Adrenal gland (tissue), 12 donors: ENCODE results near the gene PDLIM5. TPM values are rescaled to one million over a fixed set of nuclear protein-coding genes. Genes with fewer than 3 reads are reported as not detected.
A peak's percentile ranks its signal among the peaks of the same experiment; 100 is the strongest.

Experiments used
- DNase-seq, 7 donors: peaks; one replicate each; pipeline ENCODE4 v3.0.0-alpha.2; 2019 to 2020
- H3K27ac ChIP-seq, 5 donors: fragments of 200-600 bp; sonication (generic) in 4 of 5; 1 replicate in 3 of 5; 2 replicates in 2 of 5; pipeline versions ENCODE4 v1.5.1 to v1.8.0; 2016 to 2020; ENCODE audit warnings: mild to moderate bottlenecking in 1 of 5
- H3K27me3 ChIP-seq: fragments of 200-600 bp; 2 replicates; pipeline ENCODE4 v1.8.0; 2021
- H3K36me3 ChIP-seq, 2 donors: fragments of 200-600 bp; replicated peaks in 1 of 2; 1 replicate in 1 of 2; 2 replicates in 1 of 2; pipeline versions ENCODE4 v1.5.1 to v1.8.0; 2018 to 2022
- H3K4me1 ChIP-seq, 2 donors: fragments of 200-600 bp; replicated peaks in 1 of 2; 1 replicate in 1 of 2; 2 replicates in 1 of 2; pipeline versions ENCODE4 v1.5.1 to v1.8.0; 2018 to 2021
- H3K4me3 ChIP-seq, 4 donors: fragments of 200-600 bp; sonication (generic) in 3 of 4; one replicate each; pipeline ENCODE4 v1.5.1; 2016 to 2018
- H3K9me3 ChIP-seq, 3 donors: fragments of 200-600 bp; sonication (generic) in 1 of 3; replicated peaks in 1 of 3; 1 replicate in 2 of 3; 2 replicates in 1 of 3; pipeline versions ENCODE4 v1.5.1 to v1.8.0; 2016 to 2021
- POLR2A ChIP-seq, 2 donors: fragments of 450-650 bp; IDR thresholded peaks; one replicate each; pipeline ENCODE4 v1.6.1; 2017; ENCODE audit warnings: antibody characterized with exemption in 2 of 2, mild to moderate bottlenecking in 2 of 2, moderate library complexity in 1 of 2
- WGBS, 4 donors: extraction: QIAGEN DNeasy Blood & Tissue Kit in 2 of 4; methylation state at CpG; one replicate each; pipeline versions ENCODE4 v1.1.5 to v1.1.7; 2013 to 2017; 5-methylcytosine and 5-hydroxymethylcytosine counted together
- intact Hi-C, 2 donors: fragments of 100-400 bp; cut with DNase I; formaldehyde crosslinking; loops; one replicate each; pipeline versions ENCODE4 v1.14.1 to v1.15.0; 2022 to 2023
- polyA plus RNA-seq, 3 donors: library from polyadenylated mRNA; stranded (reverse); fragments of 200-250 nt in 2 of 3; fragments of 350-450 nt in 1 of 3; fragmentation: Illumina TruSeq in 1 of 3; extraction: RNeasy Lipid Tissue Mini Kit (QIAGEN cat#74804) in 1 of 3; gene quantifications; one replicate each; pipeline ENCODE4 v1.2.3, GENCODE V29; 2013 to 2014
- total RNA-seq, 9 donors: library from RNA; depleted of rRNA in 4 of 9; stranded (reverse); fragments of >200 nt in 4 of 9; fragments of 120-200 nt in 1 of 9; fragmentation: NEBNext Ultra II Directional in 1 of 9; extraction: Animal tissue kit (Norgen Biotek cat#: 25700) in 1 of 9; gene quantifications; one replicate each; pipeline versions ENCODE4 v1.1.0 to v1.2.4, GENCODE V29; 2013 to 2023
- TF ChIP-seq, protein P1 (sequence below), 6 experiments: fragments of 450-650 bp in 4 of 6; fragments of 200-600 bp in 2 of 6; sonication (generic) in 1 of 6; IDR thresholded peaks; 1 replicate in 5 of 6; 2 replicates in 1 of 6; pipeline versions ENCODE4 v1.5.1 to v1.8.0; 2016 to 2021; ENCODE audit warnings: antibody characterized with exemption in 6 of 6, mild to moderate bottlenecking in 2 of 6, moderate library complexity in 1 of 6
- donor health status: healthy with polysubstance abuse.
- donor health status: Bipolar disorder and iron deficiency.
- donor health status: DM: yes; HTN: yes; CAD: no.
- donor health status: DM: no; HTN: no; CAD: no.
- donor health status: DM: no; HTN: no; CAD: no.
- donor health status: DM: yes; HTN: yes; CAD: no.

PDLIM5 gene
- total and polyA plus RNA-seq, 12 donors = 26.2 to 150 (median 84.0) TPM

DNA sequence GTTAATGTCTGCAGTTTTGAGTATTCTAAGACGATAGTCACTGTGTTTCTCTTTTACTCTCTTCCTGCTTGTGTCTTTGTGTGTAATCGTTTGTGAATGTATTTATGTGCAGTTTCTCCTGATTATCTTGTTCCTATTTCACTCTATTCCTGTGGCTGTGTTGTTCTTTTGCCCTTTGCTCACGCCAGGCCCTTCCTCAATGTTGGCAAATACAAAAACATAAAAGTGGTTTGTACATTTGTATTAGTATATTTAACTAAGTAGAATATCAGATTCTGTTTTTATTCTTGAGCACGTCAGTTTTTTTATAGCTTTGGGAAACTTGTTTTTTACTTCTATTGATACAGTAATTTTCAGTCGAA lies 198.4 kb downstream of the PDLIM5 start:
- no peaks in the 10 kb centered on the region for H3K27me3 ChIP-seq
- TF ChIP-seq POLR2A (IDR thresholded peaks at IDR 0.05) = no peak
- TF ChIP-seq, protein P1, sequence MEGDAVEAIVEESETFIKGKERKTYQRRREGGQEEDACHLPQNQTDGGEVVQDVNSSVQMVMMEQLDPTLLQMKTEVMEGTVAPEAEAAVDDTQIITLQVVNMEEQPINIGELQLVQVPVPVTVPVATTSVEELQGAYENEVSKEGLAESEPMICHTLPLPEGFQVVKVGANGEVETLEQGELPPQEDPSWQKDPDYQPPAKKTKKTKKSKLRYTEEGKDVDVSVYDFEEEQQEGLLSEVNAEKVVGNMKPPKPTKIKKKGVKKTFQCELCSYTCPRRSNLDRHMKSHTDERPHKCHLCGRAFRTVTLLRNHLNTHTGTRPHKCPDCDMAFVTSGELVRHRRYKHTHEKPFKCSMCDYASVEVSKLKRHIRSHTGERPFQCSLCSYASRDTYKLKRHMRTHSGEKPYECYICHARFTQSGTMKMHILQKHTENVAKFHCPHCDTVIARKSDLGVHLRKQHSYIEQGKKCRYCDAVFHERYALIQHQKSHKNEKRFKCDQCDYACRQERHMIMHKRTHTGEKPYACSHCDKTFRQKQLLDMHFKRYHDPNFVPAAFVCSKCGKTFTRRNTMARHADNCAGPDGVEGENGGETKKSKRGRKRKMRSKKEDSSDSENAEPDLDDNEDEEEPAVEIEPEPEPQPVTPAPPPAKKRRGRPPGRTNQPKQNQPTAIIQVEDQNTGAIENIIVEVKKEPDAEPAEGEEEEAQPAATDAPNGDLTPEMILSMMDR (IDR thresholded peaks at IDR 0.05) = no peak
- no peaks in the 10 kb centered on the region for H3K9me3 ChIP-seq
- intact Hi-C loops = no loop called here
- no peak overlapping the region for H3K4me3 ChIP-seq
- H3K4me1 ChIP-seq = peaks cover 3 to 13% of the 10 kb centered on the region in 2 donors
- WGBS, 4 donors = 73 to 82% (median 77%) methylated on average over 5 of the region's 5 CpGs
- no peak for DNase-seq
- no peaks in the 10 kb centered on the region for H3K36me3 ChIP-seq
- H3K27ac ChIP-seq = no peak overlapping the region

GRCh38 chr4:94650690-94651089 lies 198.9 kb downstream of the PDLIM5 start:
- peaks cover 3 to 13% of the 10 kb centered on the region in 2 donors for H3K4me1 ChIP-seq
- WGBS, 4 donors = 59 to 82% (median 77%) methylated on average over 3 of the region's 3 CpGs
- intact Hi-C loops = no loop called here
- H3K4me3 ChIP-seq = no peak overlapping the region
- no peaks in the 10 kb centered on the region for H3K9me3 ChIP-seq
- no peak for DNase-seq
- no peak for TF ChIP-seq POLR2A (IDR thresholded peaks at IDR 0.05)
- TF ChIP-seq, protein P1 (IDR thresholded peaks at IDR 0.05) = no peak
- H3K27ac ChIP-seq = no peak overlapping the region
- H3K27me3 ChIP-seq = no peaks in the 10 kb centered on the region
- no peaks in the 10 kb centered on the region for H3K36me3 ChIP-seq

DNA sequence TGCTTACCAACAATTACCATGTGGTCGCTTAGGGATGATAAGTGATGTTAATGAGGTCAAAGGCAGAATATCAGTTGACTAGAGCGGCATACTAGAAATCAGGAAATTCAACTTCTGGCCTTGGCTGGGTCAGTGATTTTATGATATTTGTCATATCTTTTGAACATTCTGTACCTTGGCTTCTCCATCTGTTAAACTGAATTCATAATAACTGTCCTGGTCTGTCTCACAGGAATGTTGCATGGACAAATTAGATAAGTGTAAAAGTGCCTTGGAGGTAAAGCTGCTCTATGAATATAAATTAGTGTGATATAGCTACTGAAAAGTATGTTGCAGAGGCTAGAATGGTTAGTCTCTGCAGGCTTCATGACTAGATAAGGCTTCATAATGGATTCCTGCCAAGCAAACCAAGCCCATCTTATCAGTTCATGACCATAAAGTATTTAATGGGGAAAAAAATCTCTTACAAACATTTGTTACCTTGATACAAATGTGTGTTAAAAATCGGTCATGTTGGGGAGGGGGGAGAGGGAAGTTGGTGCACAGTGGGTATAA lies 201.4 kb downstream of the PDLIM5 start:
- Histone ChIP-seq H3K9me3 (no peaks in the 10 kb centered on the region), H3K27me3 (no peaks in the 10 kb centered on the region), H3K27ac (peak overlapping the region in 1 of 5 donors; percentile 13), H3K4me1 (peaks cover 3 to 13% of the 10 kb centered on the region in 2 donors), H3K4me3 (no peak overlapping the region), H3K36me3 (peaks cover 0 to 6% of the 10 kb centered on the region in 2 donors)
- no peak for TF ChIP-seq POLR2A (IDR thresholded peaks at IDR 0.05)
- TF ChIP-seq, protein P1 (IDR thresholded peaks at IDR 0.05) = no peak
- no peak for DNase-seq
- WGBS, 4 donors = 53 to 63% (median 56%) methylated on average over 3 of the region's 3 CpGs
- intact Hi-C loops = no loop called here

- intact Hi-C loops = no loop called here
- Histone ChIP-seq H3K27me3 (no peaks in the 10 kb centered on the region), H3K4me3 (no peak overlapping the region), H3K4me1 (peaks cover 3 to 13% of the 10 kb centered on the region in 2 donors), H3K9me3 (no peaks in the 10 kb centered on the region), H3K36me3 (peaks cover 0 to 6% of the 10 kb centered on the region in 2 donors), H3K27ac (no peak overlapping the region)
- no peak for DNase-seq
- WGBS, 4 donors = 85 to 92% (median 87%) methylated on average over 3 of the region's 3 CpGs
- TF ChIP-seq, protein P1 (IDR thresholded peaks at IDR 0.05) = no peak
- no peak for TF ChIP-seq POLR2A (IDR thresholded peaks at IDR 0.05)
These were observed 202.4 kb downstream of the PDLIM5 start for GRCh38 chr4:94653984-94654609.
